GM12864 (cell line): ENCODE measurements around the gene ORC3.

Source experiments
- DNase-seq: peaks from one replicate; pipeline ENCODE4 v3.0.0-alpha.2; 2011; ENCODE audit warnings: low read depth
- H3K4me3 ChIP-seq: 2 replicates; pipeline ENCODE4 v1.5.1; 2011; ENCODE audit warnings: mild to moderate bottlenecking, low read depth, low read length, control low read depth
- TF ChIP-seq, protein P1 (sequence below): IDR thresholded peaks from 2 replicates; pipeline ENCODE4 v1.5.1; 2011; ENCODE audit warnings: low read depth, mild to moderate bottlenecking, moderate library complexity, low read length, control low read depth, inconsistent platforms; ENCODE audit errors: missing control alignments

Gene ORC3

DNA sequence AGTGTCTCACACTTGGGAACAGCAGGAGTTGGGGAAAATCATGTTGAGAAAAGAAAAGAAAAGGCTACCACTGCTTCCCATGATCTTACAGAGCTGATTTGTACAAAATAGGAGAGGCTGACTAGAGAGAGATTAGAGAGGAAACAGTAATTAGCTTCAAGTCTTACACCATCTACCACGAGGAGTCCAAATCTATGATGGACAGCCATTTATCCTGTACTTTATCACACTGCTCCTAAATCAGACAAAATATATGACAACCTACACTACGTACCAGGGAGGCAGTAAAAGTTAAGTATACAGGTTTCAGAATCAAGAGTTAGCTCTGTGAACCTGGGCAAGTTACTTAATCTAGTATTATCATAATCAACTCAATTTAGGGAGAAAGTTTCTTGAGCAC, 38.1 kb upstream of the ORC3 start:
- TF ChIP-seq, protein P1, sequence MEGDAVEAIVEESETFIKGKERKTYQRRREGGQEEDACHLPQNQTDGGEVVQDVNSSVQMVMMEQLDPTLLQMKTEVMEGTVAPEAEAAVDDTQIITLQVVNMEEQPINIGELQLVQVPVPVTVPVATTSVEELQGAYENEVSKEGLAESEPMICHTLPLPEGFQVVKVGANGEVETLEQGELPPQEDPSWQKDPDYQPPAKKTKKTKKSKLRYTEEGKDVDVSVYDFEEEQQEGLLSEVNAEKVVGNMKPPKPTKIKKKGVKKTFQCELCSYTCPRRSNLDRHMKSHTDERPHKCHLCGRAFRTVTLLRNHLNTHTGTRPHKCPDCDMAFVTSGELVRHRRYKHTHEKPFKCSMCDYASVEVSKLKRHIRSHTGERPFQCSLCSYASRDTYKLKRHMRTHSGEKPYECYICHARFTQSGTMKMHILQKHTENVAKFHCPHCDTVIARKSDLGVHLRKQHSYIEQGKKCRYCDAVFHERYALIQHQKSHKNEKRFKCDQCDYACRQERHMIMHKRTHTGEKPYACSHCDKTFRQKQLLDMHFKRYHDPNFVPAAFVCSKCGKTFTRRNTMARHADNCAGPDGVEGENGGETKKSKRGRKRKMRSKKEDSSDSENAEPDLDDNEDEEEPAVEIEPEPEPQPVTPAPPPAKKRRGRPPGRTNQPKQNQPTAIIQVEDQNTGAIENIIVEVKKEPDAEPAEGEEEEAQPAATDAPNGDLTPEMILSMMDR, result no peak
- no peak for DNase-seq
- no peak overlapping the region for H3K4me3 ChIP-seq

DNA sequence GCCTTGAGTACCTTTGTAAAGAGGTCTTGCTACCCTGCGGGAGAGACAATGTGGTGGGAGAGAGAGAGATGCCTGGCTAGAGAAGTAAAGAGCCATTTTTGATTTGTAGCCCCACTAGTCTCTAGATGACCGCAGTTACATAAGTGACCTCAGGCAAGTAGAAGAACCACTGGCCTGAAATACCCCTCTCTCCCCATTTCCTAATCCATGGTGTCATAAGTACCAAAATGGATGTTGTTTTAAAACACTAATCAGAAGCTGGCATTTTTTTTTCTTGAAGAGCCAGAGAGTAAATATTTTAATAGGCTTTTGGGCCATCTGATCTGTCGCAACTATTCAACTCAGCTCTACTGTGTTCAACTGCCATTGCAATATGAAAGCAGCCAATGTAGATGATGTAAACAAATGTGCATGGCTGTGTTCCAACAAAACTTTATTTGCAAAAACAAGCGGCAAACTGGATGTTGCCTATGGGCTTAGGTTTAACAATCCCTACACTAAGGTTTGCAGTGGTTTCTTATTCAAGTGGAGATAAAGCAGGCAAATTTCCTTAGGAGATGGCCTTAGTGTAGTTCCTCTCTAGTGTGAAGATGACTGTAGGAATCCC, 36.7 kb upstream of the ORC3 start:
- no peak overlapping the region for H3K4me3 ChIP-seq
- TF ChIP-seq, protein P1, result no peak
- DNase-seq, result no peak

GRCh38 chr6:87555506-87555905, 34.4 kb upstream of the ORC3 start:
- no peak for DNase-seq
- no peak overlapping the region for H3K4me3 ChIP-seq
- TF ChIP-seq, protein P1, result no peak

- TF ChIP-seq, protein P1, result no peak
- H3K4me3 ChIP-seq, result no peak overlapping the region
- no peak for DNase-seq
These were observed 31.5 kb upstream of the ORC3 start for GRCh38 chr6:87558446-87558845.

- DNase-seq, result no peak
- no peak overlapping the region for H3K4me3 ChIP-seq
- TF ChIP-seq, protein P1, result no peak
These were observed 28.9 kb upstream of the ORC3 start for GRCh38 chr6:87561017-87561416.

GRCh38 chr6:87572021-87572420, 17.9 kb upstream of the ORC3 start:
- no peak overlapping the region for H3K4me3 ChIP-seq
- no peak for DNase-seq
- TF ChIP-seq, protein P1, result no peak

GRCh38 chr6:87572883-87573282, 17.1 kb upstream of the ORC3 start:
- TF ChIP-seq, protein P1, result no peak
- no peak overlapping the region; the same call in 1 of the 2 replicates for H3K4me3 ChIP-seq
- no peak for DNase-seq
